ENCODE data around the gene RIIAD1.

RIIAD1 gene

GRCh38 chr1:151710187-151710840 is 11.0 kb upstream of the RIIAD1 start:
- in situ Hi-C loops (cut with MboI; ENCODE audit: low sequenced_read_pairs), result no loop called here

GRCh38 chr1:151711044-151711800 is 10.1 kb upstream of the RIIAD1 start:
- in situ Hi-C loops (cut with MboI; ENCODE audit: low sequenced_read_pairs), result no loop called here

- in situ Hi-C loops (cut with MboI; ENCODE audit: low sequenced_read_pairs), result no loop called here
Measured at GRCh38 chr1:151711951-151712350, 9.4 kb upstream of the RIIAD1 start.

DNA sequence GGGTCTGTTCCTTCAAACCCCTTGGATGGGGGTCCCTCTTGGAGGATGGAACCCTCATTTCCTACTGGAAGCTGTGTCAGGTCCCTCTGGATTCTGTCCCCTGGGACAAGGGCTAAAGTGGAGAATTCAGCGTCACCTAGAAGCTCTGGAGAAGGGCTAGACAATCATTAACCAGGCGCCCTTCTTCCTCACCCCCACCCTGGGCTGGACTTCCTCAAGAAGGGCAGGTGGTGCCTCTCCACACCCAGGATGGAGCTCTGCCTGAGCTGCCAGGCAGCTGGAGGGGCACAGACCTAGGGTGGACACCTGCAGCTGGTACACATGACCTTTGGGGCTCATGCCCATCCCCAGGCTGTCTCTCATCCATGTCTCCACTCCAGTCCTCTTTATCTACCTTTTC is 8.3 kb upstream of the RIIAD1 start:
- in situ Hi-C loops (cut with MboI; ENCODE audit: low sequenced_read_pairs), result no loop called here

GRCh38 chr1:151713874-151714273 is 7.4 kb upstream of the RIIAD1 start:
- in situ Hi-C loops (cut with MboI; ENCODE audit: low sequenced_read_pairs), result no loop called here

DNA sequence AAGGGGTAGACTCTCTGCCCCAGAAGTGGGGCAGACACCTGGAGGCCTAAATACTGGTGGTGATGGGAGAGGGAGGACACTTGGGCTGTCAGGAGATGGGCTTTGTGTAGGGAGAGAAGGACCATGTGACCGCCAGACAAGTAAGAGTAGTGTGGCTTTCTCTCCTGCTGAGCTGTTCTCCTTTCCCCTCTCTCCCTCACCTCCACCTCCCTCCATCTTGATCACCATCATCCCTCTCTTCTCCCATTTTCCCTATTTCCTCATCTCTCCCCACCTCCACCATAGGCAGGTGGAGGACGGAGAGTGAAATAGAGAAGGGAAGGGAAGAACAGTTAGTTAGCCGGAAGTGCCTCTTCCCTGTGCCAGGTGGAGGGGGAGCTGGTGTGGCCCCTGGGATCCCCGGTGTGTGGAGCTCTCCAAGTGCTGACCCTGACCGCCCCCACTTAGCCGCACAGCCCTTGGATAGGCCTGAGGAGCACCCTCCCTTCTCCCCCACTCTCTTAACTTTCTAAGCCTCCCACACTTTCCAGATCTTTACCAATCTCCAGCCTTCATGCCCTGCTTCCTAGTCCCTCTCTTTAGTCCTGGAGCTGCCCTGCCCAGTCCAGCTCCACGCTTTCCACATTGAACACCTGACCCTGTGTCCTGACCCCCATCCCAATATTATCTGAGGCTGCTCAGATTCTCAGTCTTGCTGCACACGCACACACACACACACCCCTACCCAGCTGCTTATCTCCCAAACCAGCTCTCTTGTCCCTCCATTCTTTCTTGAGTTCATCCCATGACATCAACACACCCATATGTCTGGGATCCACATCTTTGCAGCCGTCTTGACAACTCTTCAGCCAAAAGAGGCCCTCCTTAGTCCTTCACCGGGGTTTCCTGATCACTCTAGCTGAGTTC is 6.2 kb upstream of the RIIAD1 start:
- in situ Hi-C loops (cut with MboI; ENCODE audit: low sequenced_read_pairs), result no loop called here

DNA sequence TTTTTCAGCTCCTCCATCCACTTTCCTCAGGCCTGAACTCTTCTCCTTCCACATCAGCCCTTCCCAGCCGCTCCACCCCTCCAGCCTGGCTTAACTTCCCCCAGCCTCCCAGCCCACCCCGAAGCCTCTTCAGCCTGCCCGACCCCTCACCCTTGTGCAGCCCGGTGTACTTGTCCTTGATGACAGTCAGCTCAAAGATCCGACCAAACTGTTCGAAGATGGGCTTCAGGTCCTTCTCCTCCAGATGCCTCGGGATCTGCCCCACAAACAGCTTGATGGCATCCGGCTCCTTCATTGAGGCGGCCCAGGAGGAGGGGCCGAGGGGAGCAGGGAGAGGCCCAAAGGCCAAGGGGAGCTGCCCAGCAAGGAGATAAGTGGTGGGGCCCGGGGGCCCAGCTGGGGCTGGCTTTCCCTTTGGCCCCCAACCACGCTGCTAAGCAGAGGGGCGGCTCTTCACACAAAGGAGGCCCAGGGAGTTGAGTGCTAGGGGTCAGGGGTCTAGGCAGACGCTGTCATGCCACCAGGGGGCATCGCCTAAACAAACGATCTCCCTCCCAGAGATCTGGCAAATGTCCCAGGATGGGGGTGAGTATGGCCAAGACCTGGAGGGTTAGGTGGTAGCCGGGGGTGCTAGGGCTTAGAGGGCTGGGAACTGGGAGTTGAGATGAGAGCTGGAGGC is 5.5 kb upstream of the RIIAD1 start:
- in situ Hi-C loops (cut with MboI; ENCODE audit: low sequenced_read_pairs), result no loop called here

DNA sequence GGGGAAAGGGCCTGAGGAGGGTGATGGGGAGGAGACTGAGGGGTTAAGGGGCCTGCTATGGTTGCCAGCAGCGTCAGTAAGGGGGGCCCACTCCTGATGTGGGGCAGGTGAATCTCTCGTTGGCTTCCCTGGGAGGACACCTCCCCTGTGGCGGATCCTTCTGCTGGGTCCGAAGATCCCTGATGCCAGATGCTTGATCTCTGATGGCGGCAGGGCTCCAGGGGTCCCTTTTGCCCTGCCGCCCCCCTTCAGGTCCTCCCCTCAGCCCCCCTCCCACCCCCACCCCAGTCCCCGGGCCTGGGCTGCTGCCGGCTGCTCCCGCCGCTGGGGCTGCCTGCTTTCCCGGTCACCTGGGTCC is 4.9 kb upstream of the RIIAD1 start:
- in situ Hi-C loops (cut with MboI; ENCODE audit: low sequenced_read_pairs), result no loop called here

- in situ Hi-C loops (cut with MboI; ENCODE audit: low sequenced_read_pairs), result no loop called here
Measured at GRCh38 chr1:151716771-151717631, 4.3 kb upstream of the RIIAD1 start, which contains the start of gene CELF3. TSS of gene CELF3 (minus strand) at chr1:151716803. CDS start at chr1:151716020, 783 bp downstream.

DNA sequence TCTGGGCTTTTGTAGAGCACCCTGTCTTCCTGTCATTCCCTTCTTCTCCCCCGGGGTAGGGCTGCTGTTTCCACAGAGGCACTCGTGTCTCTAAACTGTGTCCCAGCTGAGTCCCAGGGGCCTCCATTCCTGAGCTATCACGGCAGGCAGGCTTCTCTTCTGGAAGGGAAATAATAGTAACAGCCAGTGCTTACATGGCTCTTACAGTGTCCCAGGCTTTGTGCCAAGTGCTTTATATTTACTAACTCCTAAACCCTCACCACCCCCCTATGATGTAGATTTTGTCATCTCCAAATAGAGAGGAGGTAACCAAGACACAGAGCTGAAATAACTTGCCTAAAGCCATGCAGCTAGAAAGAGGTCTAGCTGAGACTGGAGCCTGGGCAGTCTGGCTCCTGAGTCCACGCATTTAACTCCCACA is 3.3 kb upstream of the RIIAD1 start:
- in situ Hi-C loops (cut with MboI; ENCODE audit: low sequenced_read_pairs), result no loop called here

DNA sequence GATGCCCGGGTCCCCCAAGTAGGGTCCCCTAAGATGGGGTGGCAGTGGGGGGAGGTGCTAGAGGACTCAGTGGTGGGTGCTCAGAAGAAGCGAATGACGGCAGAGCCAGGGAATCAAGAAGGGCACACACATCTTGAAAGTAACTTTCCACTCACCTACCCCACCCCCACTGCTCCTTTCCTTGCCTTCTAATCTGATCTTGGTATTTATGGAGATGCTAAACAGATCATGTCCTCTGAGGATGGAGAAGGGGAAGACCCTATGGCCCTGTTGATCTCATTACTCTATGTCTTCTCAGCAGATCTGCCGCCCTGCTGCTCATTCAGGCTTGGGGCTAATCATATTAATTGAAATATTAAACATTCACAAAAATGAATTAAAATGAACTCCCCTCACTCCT is 2.7 kb upstream of the RIIAD1 start:
- in situ Hi-C loops (cut with MboI; ENCODE audit: low sequenced_read_pairs), result no loop called here

GRCh38 chr1:151720125-151720524 is 1.2 kb upstream of the RIIAD1 start:
- in situ Hi-C loops (cut with MboI; ENCODE audit: low sequenced_read_pairs), result no loop called here

GRCh38 chr1:151720554-151720953 is 768 bp upstream of the RIIAD1 start:
- in situ Hi-C loops (cut with MboI; ENCODE audit: low sequenced_read_pairs), result no loop called here

GRCh38 chr1:151721788-151722510 is 627 bp downstream of the RIIAD1 start:
- in situ Hi-C loops (cut with MboI; ENCODE audit: low sequenced_read_pairs), result no loop called here

GRCh38 chr1:151723726-151724370 is 2.5 kb downstream of the RIIAD1 start:
- in situ Hi-C loops (cut with MboI; ENCODE audit: low sequenced_read_pairs), result no loop called here

- in situ Hi-C loops (cut with MboI; ENCODE audit: low sequenced_read_pairs), result no loop called here
Measured at GRCh38 chr1:151728151-151729054, 7.1 kb downstream of the RIIAD1 start.

GRCh38 chr1:151729157-151729965 is 8.0 kb downstream of the RIIAD1 start:
- in situ Hi-C loops (cut with MboI; ENCODE audit: low sequenced_read_pairs), result no loop called here
